GM13976 (cell line): Measurements from ENCODE around the gene PICK1.

ENCODE experiments used
- DNase-seq: peaks from one replicate; pipeline ENCODE4 v3.0.0; 2012; ENCODE audit warnings: low spot score
- CTCF ChIP-seq: IDR thresholded peaks from 2 replicates; pipeline ENCODE4 v1.5.1; 2012; ENCODE audit warnings: borderline replicate concordance, mild to moderate bottlenecking; ENCODE audit not compliant: insufficient read depth; ENCODE audit errors: extremely low read depth, missing control alignments, control extremely low read depth
- in situ Hi-C: fragments of 300-500 bp; cut with MboI; formaldehyde crosslinking; loops from one replicate; pipeline ENCODE4 v1.12.0; 2022; ENCODE audit warnings: low sequenced_read_pairs, mixed read lengths, inconsistent platforms; ENCODE audit not compliant: unreplicated experiment

Gene PICK1

GRCh38 chr22:38071421-38072321, 14.5 kb downstream of the PICK1 start:
- TF ChIP-seq CTCF, result no peak
- in situ Hi-C loops, result no loop called here
- no peak for DNase-seq

GRCh38 chr22:38072322-38073149, 15.3 kb downstream of the PICK1 start:
- no peak for TF ChIP-seq CTCF
- no peak for DNase-seq
- in situ Hi-C loops, result no loop called here

- DNase-seq, result no peak
- in situ Hi-C loops, result no loop called here
- TF ChIP-seq CTCF, result no peak
These were observed 16.2 kb downstream of the PICK1 start for GRCh38 chr22:38073150-38074130.

- DNase-seq, result no peak
- in situ Hi-C loops, result no loop called here
- TF ChIP-seq CTCF, result no peak
These were observed 17.2 kb downstream of the PICK1 start for GRCh38 chr22:38074181-38075104.

GRCh38 chr22:38075105-38075825, 18.1 kb downstream of the PICK1 start:
- in situ Hi-C loops, result no loop called here
- no peak for DNase-seq
- TF ChIP-seq CTCF, result no peak
